ENCODE results near the gene GUSB. TPM values are rescaled to one million over a fixed set of nuclear protein-coding genes. Genes with fewer than 3 reads are reported as not detected.

Gene GUSB
- total and polyA plus RNA-seq, 10 of the 15 experiments (the other 5 are each of a cell fraction or from before 2014, with no cell fraction given): 9.8 to 71.2 (median 45.4) TPM

DNA sequence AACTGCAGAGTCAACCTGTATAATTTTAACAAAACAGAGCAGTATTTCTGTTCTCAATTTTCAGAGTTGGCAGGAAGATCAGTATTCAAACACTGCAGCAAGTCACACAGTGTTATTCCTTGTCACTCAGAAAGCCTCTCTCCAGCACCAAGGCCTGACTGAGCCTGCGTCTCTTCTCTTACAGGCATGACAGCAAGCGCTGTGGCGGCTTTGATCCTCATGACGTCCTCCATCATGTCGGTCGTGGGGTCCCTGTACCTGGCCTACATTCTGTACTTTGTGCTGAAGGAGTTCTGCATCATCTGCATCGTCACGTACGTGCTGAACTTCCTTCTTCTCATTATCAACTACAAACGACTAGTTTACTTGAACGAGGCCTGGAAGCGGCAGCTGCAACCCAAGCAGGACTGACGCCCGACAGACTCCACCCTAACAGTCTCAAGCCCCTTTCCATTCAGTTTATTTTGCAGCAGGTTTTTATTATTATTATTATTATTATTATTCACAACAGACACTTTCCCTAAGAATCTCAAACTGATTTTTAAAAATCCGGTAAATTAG lies 28.0 kb downstream of the GUSB start:
- intact Hi-C loops (cut with micrococcal nuclease; ENCODE audit: unreplicated experiment): loop anchor here (10.0 kb wide), 1 partner anchor 229 kb away; no protein-coding TSS in a partner anchor
- no TSS peak for BruUV-seq (replicated peaks)
- ChIA-PET RAD21 (ENCODE audit: unreplicated experiment) (no interaction called here), POLR2A (no interaction called here), CTCF (no interaction called here), SMC1A (ENCODE audit: uncharacterized antibody, unreplicated experiment) (no interaction called here)
- TF ChIP-seq BCL11A (IDR thresholded peaks at IDR 0.05; ENCODE audit: low read depth, low read length): no peak
- TF ChIP-seq, protein P1, sequence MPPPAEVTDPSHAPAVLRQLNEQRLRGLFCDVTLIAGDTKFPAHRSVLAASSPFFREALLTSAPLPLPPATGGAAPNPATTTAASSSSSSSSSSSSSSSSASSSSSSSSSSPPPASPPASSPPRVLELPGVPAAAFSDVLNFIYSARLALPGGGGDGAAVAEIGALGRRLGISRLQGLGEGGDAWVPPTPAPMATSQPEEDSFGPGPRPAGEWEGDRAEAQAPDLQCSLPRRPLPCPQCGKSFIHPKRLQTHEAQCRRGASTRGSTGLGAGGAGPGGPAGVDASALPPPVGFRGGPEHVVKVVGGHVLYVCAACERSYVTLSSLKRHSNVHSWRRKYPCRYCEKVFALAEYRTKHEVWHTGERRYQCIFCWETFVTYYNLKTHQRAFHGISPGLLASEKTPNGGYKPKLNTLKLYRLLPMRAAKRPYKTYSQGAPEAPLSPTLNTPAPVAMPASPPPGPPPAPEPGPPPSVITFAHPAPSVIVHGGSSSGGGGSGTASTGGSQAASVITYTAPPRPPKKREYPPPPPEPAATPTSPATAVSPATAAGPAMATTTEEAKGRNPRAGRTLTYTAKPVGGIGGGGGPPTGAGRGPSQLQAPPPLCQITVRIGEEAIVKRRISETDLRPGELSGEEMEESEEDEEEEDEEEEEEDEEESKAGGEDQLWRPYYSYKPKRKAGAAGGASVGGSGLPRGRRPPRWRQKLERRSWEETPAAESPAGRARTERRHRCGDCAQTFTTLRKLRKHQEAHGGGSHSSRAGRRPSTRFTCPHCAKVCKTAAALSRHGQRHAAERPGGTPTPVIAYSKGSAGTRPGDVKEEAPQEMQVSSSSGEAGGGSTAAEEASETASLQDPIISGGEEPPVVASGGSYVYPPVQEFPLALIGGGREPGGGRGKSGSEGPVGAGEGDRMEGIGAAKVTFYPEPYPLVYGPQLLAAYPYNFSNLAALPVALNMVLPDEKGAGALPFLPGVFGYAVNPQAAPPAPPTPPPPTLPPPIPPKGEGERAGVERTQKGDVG (CRISPR knock-in tag; IDR thresholded peaks at IDR 0.05): no peak
- TF ChIP-seq, protein P2, sequence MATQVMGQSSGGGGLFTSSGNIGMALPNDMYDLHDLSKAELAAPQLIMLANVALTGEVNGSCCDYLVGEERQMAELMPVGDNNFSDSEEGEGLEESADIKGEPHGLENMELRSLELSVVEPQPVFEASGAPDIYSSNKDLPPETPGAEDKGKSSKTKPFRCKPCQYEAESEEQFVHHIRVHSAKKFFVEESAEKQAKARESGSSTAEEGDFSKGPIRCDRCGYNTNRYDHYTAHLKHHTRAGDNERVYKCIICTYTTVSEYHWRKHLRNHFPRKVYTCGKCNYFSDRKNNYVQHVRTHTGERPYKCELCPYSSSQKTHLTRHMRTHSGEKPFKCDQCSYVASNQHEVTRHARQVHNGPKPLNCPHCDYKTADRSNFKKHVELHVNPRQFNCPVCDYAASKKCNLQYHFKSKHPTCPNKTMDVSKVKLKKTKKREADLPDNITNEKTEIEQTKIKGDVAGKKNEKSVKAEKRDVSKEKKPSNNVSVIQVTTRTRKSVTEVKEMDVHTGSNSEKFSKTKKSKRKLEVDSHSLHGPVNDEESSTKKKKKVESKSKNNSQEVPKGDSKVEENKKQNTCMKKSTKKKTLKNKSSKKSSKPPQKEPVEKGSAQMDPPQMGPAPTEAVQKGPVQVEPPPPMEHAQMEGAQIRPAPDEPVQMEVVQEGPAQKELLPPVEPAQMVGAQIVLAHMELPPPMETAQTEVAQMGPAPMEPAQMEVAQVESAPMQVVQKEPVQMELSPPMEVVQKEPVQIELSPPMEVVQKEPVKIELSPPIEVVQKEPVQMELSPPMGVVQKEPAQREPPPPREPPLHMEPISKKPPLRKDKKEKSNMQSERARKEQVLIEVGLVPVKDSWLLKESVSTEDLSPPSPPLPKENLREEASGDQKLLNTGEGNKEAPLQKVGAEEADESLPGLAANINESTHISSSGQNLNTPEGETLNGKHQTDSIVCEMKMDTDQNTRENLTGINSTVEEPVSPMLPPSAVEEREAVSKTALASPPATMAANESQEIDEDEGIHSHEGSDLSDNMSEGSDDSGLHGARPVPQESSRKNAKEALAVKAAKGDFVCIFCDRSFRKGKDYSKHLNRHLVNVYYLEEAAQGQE (IDR thresholded peaks at IDR 0.05; ENCODE audit: low read depth, low read length): no peak
- WGBS (ENCODE audit: insufficient coverage, insufficient replicate concordance, low lambda C conversion rate, missing lambda C conversion rate): over 99% methylated on average over 15 of the region's 15 CpGs
- no peak overlapping the region for H2AFZ ChIP-seq (ENCODE audit: control insufficient read depth, low read depth, low read length)
- no peaks in the 10 kb centered on the region for H4K20me1 ChIP-seq (ENCODE audit: control insufficient read depth, insufficient read depth)
- no peak overlapping the region for H3K27ac ChIP-seq (ENCODE audit: control insufficient read depth, insufficient read depth)
- no peaks in the 10 kb centered on the region for H3K4me1 ChIP-seq (ENCODE audit: control insufficient read depth, insufficient read depth, low read length)
- in situ Hi-C loops (cut with MboI): no loop called here
- no peaks in the 10 kb centered on the region for H3K9me3 ChIP-seq (replicated peaks; ENCODE audit: control insufficient read depth, insufficient read depth, low read length)
- H3K4me2 ChIP-seq (ENCODE audit: control insufficient read depth, insufficient read depth): no peak overlapping the region
- ATAC-seq (no peak), DNase-seq (ENCODE audit: low read depth, low spot score) (no peak), FAIRE-seq (no peak)
- no peaks in the 10 kb centered on the region for H3K27me3 ChIP-seq (replicated peaks in 1 of 2; ENCODE audit: control insufficient read depth in 2 of 2, insufficient read depth in 2 of 2, low read length in 1 of 2)
- no peaks in the 10 kb centered on the region for H3K79me2 ChIP-seq (ENCODE audit: control insufficient read depth, insufficient read depth, low read length)
- peaks cover 2 to 9% of the 10 kb centered on the region in 2 experiments for H3K36me3 ChIP-seq (ENCODE audit: control insufficient read depth in 2 of 2, insufficient read depth in 2 of 2, low read length in 1 of 2)
- no peak overlapping the region for H3K4me3 ChIP-seq
- H3K9ac ChIP-seq (ENCODE audit: control insufficient read depth, insufficient read depth, low read length): no peak overlapping the region

All from GM12878 (cell line).